NCI-H345 treated with DMSO at 0.1 percent for 48 hours (cell line): ENCODE results near the gene FLII.
A peak's percentile ranks its signal among the peaks of the same experiment; 100 is the strongest.

Experiments used
- DNase-seq: peaks from one replicate; lab custom pipeline; 2025; ENCODE audit not compliant: unreplicated experiment; lab: John Stamatoyannopoulos, UW

The FLII gene

GRCh38 chr17:18260332-18261145 is 2.0 kb upstream of the FLII start, which contains the start of gene MIEF2:
TSS of gene MIEF2 (plus strand) at chr17:18260662. CDS start at chr17:18262721, 2,059 bp downstream.
- peak; percentile 81 for DNase-seq

DNA sequence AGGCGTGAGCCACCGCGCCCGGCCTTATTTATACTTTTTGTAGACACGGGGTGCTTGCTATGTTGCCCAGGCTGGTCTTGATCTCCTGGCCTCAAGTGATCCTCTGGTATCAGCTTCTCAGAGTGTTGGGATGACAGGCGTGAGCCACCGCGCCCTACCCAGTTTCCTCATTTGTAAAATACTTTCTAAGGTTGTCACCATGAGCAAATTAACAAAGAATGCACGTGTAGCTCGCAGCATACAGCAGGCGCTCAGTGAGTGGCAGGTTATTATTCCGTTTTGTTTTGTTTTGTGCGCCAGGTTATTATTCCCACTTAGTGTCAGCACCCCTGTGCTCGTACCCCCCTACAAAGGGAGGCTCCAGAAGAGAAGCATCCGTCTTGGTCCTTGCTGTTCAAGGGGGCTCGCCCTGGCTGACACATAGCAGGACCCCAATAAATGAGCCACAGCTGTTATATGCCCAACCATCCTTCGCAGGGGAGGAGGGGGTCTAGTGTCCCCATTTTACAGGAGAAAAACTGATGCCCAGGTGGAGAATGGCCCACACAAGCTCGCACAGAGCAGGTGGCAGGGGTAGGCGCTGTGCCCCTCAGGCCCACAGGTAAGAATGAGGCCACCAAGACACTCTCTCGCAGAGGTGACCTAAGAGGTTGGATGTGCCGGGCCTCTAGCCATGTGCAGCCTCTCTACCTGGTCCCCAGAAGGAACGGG is 1.2 kb upstream of the FLII start:
- DNase-seq: no peak

- no peak for DNase-seq
These were observed 569 bp downstream of the FLII start for GRCh38 chr17:18257982-18258355.

DNA sequence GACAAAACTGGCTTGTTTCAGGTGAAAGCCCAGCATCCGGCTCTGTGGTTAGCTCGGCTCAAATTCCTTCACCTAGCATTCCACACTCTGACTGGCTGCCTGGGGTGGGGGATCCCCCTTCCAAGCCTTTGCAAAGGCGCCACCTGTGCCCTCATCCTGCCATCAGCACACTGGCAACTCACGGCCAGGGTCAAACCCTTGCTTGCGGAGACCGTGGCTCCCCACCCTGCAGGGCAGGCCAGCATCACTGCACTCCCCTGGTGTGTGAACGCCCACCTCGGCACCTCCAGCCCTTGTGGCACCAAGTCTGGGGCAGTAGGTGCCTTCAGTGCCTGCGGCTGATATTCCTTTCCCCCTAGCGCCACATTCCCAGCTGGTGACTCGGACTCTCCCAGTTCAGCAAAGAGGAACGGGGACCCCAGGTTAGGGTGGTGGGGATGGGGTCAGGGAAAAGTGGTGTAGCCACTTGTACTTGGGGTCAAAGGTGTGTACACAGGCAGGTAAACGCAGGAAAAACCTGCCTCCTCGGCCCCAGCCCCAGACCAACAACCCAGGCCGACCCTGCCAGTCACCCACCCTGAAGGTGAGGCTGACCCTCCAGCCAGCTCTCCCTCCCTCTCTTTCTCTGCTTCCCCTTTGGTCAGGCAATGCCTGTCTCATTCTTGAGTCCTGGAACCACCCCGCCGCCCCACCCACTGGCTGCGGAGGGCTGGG is 1.1 kb downstream of the FLII start:
- DNase-seq: no peak

DNA sequence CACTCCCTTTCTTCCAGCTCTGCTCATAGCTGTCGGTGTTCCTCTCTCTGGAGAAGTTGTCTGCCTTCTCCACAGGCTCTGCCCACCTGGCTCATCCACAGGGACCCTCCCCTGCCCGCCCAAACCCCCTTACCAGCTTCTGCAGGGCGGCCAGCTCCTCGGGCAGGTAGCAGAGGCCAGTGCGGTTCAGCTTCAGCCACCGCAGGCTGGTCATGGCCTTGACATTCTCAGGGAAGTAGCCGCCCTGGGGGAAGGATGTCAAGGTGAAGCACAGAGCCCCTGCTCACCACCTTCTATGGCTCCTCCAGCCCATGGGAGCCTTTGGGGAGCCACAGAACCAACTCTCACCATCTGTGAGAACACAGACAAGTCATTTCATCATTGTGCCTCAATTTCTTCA is 1.8 kb downstream of the FLII start:
- no peak for DNase-seq

DNA sequence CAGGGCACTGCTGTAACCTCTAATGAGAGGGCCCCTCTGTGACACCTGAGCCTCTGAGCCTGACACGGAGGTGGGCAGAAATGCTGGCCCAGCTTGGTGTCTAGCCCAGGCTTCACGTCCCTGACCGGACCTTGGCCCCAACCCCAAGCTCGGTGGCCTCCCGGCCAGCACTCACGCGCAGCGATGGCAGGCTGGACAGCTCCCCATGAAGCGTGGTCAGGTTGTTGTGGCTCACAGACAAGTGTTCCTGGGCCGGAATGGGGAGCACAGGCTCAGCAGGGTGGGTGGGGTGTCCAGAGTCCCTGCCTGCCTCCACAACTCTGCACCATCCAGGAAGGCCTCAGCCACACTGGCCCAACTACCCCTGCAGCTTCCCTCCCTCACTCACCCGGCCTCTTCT is 2.2 kb downstream of the FLII start:
- no peak for DNase-seq

DNA sequence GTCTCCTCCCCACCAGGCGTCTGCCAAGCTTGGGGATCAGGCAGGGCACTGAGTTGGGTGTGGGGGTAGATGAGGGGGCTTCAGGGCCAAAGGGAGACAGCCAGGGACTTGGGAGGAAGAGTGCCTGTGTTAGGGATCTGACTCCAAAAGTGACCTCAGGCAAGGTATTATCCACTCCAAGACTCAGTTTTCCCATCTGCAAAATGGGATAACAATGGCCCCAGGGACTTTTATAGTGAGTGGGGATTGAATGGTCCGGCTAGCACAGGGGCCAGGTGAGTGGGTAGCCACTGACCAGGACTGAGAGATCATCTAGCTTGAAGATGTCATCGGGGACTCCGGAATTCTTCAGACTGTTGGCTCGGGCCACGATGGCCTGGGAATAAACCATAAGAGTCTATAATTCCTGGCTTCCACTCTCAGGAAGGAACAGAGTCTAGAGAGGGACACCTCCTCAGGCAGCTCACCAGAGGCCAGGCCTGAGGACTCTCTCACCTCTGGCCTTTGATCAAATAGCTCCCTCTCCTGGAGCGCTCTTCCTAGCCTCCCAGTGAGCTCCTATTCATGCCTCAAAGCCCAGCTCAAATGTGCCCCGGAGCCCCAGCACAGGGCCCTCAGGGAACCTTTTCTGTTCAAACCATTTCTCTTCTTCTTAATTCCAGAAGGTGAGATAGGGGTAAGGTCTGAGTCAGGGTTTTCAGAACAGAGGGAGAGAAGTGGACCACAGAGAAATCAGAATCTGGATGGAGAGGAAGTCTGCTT is 3.5 kb downstream of the FLII start:
- DNase-seq: no peak

GRCh38 chr17:18253947-18254821 is 4.4 kb downstream of the FLII start:
- no peak for DNase-seq

DNA sequence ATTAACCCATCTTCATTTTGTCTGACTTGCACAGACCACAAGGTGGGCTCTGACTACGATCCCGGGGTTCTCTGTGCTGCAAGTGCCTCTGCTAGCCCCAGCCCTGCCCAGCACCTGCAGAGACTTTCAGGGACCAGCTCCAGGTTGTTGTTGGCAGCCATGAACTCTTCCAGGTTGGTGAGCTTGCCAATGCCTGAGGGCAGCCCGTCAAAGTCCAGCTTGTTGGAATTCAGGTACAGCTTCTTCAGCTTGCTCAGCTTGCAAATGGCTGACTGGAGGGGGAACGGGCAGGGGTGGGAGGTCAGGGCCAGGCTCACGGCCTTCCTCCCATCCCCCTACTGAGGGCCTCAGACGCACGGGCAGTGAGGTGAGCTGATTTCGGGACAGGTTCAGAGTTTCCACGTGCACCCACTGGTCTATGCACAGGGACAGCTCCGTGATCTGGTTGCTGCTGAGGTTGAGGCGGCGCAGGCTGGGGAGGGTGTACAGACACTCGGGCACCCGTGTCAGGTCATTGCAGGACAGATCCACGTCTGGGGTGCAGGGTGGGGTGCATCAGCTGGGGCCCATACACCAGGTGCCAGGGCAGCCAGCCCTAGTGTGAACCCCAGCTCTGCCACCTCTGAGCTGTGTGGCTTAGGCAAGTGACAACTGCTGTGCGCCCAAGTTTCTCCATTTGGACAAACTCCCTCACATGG is 5.2 kb downstream of the FLII start:
- no peak for DNase-seq

DNA sequence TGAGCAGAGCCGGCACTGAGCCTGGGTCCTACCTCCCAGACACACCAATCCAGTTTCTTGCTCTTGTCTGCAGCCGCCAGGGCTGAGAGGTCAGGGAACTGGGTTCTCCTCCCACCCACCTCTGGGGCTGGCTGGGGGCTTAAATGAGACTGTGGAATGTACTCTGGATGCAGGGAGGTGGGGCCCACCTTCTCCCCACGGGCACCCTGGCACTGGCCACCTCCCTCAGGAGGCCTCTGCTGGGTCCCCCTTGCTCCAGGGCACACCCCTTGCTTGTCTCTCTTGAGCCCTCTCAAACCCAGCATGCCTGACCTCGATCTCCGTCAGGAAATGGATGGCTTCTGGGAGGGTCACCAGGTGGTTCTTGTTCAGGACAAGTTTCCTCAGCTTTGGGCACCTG is 6.4 kb downstream of the FLII start:
- no peak for DNase-seq

DNA sequence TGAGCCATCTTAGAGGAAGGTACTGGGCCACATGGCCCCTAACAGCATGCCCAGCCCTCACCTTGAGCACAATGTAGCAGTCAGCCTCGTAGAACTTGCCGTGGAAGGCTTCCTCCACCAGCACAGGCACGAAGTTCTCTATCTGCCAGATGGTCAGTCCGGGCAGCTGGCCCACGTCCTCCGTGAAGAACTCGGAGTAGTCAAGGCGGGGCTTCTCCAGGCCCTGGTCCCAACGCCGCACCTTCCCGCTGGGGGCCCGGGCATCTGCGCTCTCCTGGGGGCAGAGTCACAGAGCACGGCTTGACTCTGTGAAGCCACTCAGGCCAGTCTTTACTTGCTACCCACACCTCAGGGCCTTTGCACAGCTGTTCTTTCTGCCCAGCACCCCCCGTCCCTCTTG is 7.3 kb downstream of the FLII start:
- no peak for DNase-seq

DNA sequence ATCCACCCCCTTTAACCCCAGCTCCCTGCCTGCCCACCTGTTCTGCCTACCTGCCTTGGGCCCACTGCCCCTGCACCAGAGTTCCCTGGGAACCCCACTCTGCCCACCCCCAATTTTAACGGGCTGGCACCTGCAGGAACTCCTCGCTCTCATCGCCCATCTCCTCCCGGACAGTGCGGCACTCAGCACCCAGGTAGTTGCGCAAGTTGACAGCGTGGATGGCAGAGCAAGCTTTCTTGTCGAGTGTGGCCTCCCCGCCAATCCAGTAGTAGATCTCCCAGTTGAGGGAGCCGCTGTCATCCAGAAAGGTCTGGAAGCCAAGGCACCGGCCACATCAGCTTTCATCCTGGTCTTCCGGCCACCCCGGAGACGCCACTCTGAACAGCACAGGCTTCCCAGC is 7.8 kb downstream of the FLII start:
- no peak for DNase-seq

DNA sequence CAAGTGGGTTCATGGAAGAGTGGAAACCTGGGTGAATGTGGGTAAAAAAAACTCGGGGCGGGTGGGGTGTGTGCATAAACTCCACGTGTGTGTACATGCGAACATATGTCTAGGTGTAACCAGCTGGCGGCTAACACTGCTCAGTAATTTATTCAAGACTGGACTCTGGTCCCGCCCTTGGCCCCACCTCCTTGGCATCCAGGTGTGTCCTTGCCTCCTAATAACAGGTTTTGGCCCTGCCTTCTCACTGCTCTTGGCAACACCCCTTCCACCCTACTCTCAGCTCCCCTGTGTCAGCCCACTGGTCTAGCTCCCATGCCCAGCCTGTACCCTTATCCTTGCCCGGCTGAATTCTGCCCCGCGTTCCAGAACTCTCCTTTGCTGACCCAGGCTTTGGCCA is 8.3 kb downstream of the FLII start:
- DNase-seq: peak; percentile 21

GRCh38 chr17:18248811-18249210 is 9.7 kb downstream of the FLII start:
- DNase-seq: no peak

DNA sequence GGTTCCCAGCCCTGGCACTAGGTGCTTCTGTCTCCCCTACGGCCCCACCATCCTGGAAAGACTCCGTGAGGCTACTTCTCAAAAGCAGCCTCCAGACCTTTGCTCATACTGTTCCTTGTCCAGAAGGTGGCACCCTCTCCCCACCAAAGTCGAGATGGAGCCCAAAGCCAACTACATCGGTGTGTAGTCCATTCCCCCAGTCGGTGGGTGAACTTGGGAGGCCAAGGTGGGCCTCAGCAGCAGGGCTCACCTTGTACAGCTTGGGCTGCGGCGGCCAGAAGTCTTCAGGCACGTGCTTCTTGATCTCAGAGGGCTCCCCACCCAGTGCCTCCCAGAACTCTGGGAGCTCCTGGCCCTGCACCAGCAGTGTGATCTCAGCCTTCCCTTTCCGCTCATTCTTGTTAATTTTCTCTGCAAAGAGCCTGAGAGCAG is 10.2 kb downstream of the FLII start:
- DNase-seq: peak; percentile 5

DNA sequence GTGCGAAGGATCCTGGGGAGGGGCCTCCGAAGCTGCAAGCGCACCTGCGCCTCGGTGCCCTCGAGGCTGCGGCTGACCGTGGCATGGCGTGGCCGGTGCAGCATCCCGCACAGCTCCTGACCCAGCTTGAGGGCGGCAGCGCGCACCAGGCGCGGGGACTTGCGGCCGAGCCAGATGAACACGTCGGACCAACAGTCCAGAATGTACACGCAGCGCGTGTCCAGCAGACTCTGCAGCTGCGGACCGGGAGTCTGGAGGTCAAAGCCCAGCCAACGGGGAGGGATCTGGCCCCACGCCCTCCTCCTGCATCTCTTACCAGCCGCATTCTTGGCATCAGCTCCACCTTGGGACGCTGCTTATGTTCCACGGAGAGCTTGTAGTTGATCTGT is 10.9 kb downstream of the FLII start:
- no peak for DNase-seq

DNA sequence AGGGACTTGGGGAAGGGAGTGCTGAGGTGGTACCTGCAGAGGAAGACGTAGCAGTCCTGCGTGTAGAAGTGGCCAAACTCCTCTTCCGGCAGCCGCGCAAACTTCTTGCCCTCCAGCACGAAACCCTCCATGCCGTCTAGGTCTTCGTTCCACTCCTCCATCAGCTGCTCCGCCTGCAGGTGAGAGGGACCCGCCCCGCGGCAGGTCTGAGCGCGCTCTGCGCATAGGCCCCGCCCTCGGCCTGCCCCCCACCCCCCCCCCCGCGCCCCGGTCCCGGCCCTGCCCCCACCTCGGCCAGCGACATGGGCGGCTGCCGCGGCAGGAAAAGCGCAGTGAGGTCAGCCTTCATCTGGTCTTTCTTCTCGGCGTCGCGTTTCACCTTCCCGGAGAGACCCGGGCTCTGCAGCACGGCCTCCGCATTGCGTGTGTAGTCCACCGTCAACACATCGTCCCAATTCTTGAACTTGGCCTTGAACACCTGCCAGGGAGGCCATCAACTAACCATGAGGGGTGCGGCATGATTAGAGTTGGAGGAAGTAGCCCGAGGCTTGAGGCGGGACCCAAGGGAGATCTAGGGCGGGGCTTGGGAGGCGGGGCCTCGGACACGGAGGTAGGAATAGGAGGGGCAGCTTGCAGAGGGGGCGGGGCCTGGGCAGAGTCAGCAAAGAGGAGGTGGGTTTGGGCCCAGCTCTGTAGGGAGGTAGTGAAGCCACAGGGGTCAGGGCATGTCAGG is 11.5 kb downstream of the FLII start:
- DNase-seq: peak; percentile 17

DNA sequence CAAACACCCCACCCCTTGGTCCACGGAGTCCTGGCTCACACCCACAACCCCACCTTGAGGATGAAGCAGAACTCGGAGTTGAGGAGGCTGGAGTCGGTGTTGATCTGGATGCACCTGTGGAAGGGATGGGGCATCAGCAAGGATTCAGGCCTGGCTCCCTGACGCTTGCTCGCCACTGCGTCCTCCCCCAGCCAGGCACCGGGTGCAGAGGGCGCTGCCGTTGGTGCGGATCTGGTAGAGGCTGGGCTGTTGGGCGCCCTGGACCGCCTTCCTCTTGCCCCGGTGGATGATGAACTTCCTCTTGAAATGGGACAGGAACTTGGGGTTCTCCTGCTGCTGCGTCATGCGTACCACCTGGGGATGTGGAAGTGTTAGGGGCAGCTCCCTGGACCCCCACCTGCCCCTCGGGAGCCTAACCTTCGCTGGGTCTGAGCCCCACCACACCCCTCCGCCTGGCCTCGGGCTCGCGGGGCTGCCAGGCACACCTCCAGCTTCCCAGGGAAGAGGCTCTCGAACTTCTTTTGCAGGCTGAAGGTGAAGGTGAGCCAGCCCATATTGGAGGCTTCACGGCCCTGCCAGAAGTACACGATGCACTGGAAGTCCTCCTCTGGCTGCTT is 12.3 kb downstream of the FLII start:
- no peak for DNase-seq
